ENCODE measurements around the gene REXO4. TPM values are rescaled to one million over a fixed set of nuclear protein-coding genes. Genes with fewer than 3 reads are reported as not detected.

REXO4 gene
- total RNA-seq, 1 donor from 2014 or later, result 22.6 TPM

DNA sequence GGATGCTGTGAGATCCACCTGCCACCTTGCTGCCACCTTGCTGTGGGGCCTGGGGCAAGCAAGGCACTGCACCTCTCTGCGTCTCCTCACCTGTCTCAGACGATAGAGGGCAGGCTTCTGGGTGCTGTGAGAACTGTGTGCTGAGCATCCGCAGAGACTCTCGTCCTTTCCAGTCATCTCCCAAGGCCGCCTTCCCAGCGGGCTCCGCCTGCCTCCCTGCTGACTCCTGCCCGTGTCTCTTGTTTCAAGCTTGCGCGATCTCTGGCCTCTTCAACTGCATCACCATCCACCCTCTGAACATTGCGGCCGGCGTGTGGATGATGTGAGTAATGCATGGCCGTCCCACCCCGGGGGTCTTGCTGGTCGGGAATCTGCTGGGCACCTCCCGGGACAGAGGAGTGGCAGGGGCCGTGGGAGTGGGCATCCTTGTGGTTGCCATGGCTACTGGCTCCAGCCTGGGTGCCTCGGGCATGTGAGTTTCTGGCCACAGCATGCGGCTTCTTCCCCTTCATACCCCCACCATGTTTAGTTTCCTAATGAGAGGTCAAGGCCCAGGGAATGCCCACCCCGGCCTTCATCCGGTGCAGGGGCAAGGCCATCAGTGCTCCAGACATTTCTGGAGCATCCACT is 45.5 kb upstream of the REXO4 start:
- H3K36me3 ChIP-seq, result peaks cover 10% of the 10 kb centered on the region
- H3K27me3 ChIP-seq, result no peaks in the 10 kb centered on the region
- DNase-seq (no peak), ATAC-seq (no peak)
- H3K9me3 ChIP-seq, result no peaks in the 10 kb centered on the region
- intact Hi-C loops (cut with DNase I), result no loop called here
- no peak overlapping the region for H3K27ac ChIP-seq
- H3K4me1 ChIP-seq, result peaks cover 13% of the 10 kb centered on the region
- no peak overlapping the region for H3K4me3 ChIP-seq
- TF ChIP-seq, protein P1, sequence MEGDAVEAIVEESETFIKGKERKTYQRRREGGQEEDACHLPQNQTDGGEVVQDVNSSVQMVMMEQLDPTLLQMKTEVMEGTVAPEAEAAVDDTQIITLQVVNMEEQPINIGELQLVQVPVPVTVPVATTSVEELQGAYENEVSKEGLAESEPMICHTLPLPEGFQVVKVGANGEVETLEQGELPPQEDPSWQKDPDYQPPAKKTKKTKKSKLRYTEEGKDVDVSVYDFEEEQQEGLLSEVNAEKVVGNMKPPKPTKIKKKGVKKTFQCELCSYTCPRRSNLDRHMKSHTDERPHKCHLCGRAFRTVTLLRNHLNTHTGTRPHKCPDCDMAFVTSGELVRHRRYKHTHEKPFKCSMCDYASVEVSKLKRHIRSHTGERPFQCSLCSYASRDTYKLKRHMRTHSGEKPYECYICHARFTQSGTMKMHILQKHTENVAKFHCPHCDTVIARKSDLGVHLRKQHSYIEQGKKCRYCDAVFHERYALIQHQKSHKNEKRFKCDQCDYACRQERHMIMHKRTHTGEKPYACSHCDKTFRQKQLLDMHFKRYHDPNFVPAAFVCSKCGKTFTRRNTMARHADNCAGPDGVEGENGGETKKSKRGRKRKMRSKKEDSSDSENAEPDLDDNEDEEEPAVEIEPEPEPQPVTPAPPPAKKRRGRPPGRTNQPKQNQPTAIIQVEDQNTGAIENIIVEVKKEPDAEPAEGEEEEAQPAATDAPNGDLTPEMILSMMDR (IDR thresholded peaks at IDR 0.05), result no peak

DNA sequence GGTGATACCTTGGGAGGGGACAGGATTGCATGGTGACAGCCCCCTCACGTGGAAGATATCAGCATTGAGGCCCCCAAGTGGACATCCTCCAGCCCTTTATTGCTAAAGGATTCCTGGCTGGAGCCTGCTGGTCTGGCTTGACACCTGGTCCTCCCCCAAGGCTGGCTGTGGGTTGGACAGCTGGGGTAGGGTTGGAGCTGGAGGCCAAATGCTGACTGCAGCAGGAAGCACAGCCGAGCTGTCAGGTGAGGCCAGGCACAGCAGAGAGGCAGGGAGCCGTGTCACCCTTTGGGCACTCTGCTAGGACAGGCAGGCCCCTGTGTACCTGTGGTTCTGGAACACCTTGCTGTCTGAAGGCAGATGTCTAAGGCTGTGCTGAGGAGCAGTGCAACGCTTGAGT is 44.2 kb upstream of the REXO4 start:
- ATAC-seq (no peak), DNase-seq (no peak)
- H3K9me3 ChIP-seq, result no peaks in the 10 kb centered on the region
- H3K4me3 ChIP-seq, result no peak overlapping the region
- H3K36me3 ChIP-seq, result peaks cover 10% of the 10 kb centered on the region
- no peak overlapping the region for H3K27ac ChIP-seq
- no peaks in the 10 kb centered on the region for H3K27me3 ChIP-seq
- intact Hi-C loops (cut with DNase I), result no loop called here
- TF ChIP-seq, protein P1 (IDR thresholded peaks at IDR 0.05), result no peak
- peaks cover 13% of the 10 kb centered on the region for H3K4me1 ChIP-seq

- H3K36me3 ChIP-seq, result peaks cover 7% of the 10 kb centered on the region
- peaks cover 13% of the 10 kb centered on the region for H3K4me1 ChIP-seq
- no peaks in the 10 kb centered on the region for H3K27me3 ChIP-seq
- TF ChIP-seq, protein P1 (IDR thresholded peaks at IDR 0.05), result no peak
- H3K4me3 ChIP-seq, result peak overlapping the region; percentile 59
- DNase-seq, result peak; percentile 89
- intact Hi-C loops (cut with DNase I), result no loop called here
- peak overlapping the region; percentile 89 for H3K27ac ChIP-seq
- ATAC-seq, result peak; percentile 29
- H3K9me3 ChIP-seq, result no peaks in the 10 kb centered on the region
Measured at GRCh38 chr9:133460405-133461175, 42.8 kb upstream of the REXO4 start.

DNA sequence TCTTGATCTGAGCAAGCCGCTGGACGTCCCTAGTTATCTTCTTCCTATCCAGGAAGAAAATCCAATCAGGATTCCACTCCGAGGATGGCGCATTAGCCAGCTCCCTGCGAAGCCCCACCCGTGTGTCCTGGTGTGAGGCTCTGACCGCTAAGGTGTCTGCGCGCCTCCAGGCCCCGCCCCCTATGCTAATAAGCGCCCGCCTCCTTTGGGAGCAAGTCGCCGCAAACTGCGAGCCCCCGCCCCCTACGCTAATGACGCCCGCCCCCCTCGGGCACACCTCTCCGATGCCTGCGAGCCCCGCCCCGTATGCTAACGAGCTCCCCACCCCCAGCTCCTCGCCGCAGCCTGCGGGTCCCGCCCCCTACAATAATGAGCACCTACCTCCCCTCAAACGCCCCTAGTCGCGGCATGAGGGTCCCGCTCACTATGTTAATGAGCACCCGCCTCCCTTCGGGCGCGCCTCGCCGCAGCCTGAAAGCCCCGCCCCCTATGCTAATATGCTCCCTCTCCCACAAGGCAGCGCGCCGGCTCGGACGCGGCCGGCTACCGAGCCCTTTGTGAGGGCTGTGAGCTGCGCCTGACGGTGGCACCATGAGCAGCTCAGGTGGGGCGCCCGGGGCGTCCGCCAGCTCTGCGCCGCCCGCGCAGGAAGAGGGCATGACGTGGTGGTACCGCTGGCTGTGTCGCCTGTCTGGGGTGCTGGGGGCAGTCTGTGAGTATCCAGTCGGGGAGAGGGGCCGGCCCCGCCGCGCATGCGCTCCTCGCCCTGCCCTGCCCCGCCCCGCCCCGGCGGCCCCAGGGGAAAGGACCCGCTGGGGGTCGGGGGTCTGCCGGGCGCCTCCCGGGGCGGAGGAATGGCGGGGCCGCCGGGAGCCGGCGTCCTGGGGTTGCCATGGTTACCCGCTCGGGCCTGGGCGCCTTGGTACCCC is 41.9 kb upstream of the REXO4 start, which contains the start of gene CACFD1:
TSS of gene CACFD1 (plus strand) at position 503 of the 929 bp plus-strand sequence. CDS start at position 592, 89 bp downstream.
- Histone ChIP-seq H3K27me3 (no peaks in the 10 kb centered on the region), H3K36me3 (no peaks in the 10 kb centered on the region), H3K27ac (peak within 1 kb of the TSS; percentile 89), H3K9me3 (no peaks in the 10 kb centered on the region), H3K4me3 (peak within 1 kb of the TSS; percentile 59), H3K4me1 (peaks cover 13% of the 10 kb centered on the region)
- TF ChIP-seq, protein P1 (IDR thresholded peaks at IDR 0.05), result no peak
- intact Hi-C loops (cut with DNase I), result no loop called here
- DNase-seq, result peak; percentile 99
- peak; percentile 88 for ATAC-seq

GRCh38 chr9:133458643-133459312 is 41.0 kb upstream of the REXO4 start:
- Histone ChIP-seq H3K4me3 (peak overlapping the region; percentile 59), H3K27me3 (no peaks in the 10 kb centered on the region), H3K27ac (peak overlapping the region; percentile 89), H3K4me1 (peaks cover 13% of the 10 kb centered on the region), H3K36me3 (no peaks in the 10 kb centered on the region), H3K9me3 (no peaks in the 10 kb centered on the region)
- intact Hi-C loops (cut with DNase I), result no loop called here
- TF ChIP-seq, protein P1 (IDR thresholded peaks at IDR 0.05), result no peak
- no peak for DNase-seq
- ATAC-seq, result no peak

Measured in upper lobe of right lung (tissue), 1 donor.